Natural killer cell (primary cell): Measurements from ENCODE around the gene SLC25A21. TPM values are rescaled to one million over a fixed set of nuclear protein-coding genes. Genes with fewer than 3 reads are reported as not detected.
"Not testable (repeated sequence)": the region's sequence is repeated elsewhere in the genome, so short reads cannot be mapped to it uniquely, and the experiment has no call there.

Source experiments
- ATAC-seq, 3 donors: fragments of 150-1000 bp in 2 of 3; fragments of 200-7000 bp in 1 of 3; cut with Tn5 transposase; 1 replicate in 1 of 3; 2 replicates in 2 of 3; pipeline ENCODE4 v1.10.0; 2021; ENCODE audit warnings: mild to moderate bottlenecking in 2 of 3, moderate library complexity in 2 of 3
- DNase-seq, 2 donors: peaks; one replicate each; pipeline versions ENCODE4 v3.0.0 to v3.0.0-alpha.2; 2013 to 2021; ENCODE audit warnings: mixed read lengths in 1 of 2
- H3K27ac ChIP-seq: one replicate; pipeline ENCODE4 v1.5.1; 2013; ENCODE audit warnings: mild to moderate bottlenecking, low read length
- H3K27me3 ChIP-seq: one replicate; pipeline ENCODE4 v1.6.1; 2013; ENCODE audit warnings: low read length; ENCODE audit not compliant: control insufficient read depth, insufficient read depth
- H3K36me3 ChIP-seq: one replicate; pipeline ENCODE4 v1.6.1; 2013; ENCODE audit warnings: low read length; ENCODE audit not compliant: control insufficient read depth, insufficient read depth
- H3K4me1 ChIP-seq: one replicate; pipeline ENCODE4 v1.6.1; 2013; ENCODE audit warnings: low read length; ENCODE audit not compliant: control insufficient read depth, insufficient read depth
- H3K4me3 ChIP-seq: one replicate; pipeline ENCODE4 v1.5.1; 2013; ENCODE audit warnings: low read length
- H3K9me3 ChIP-seq: one replicate; pipeline ENCODE4 v1.6.1; 2013; ENCODE audit warnings: low read length; ENCODE audit not compliant: control insufficient read depth, insufficient read depth
- H3K27ac Mint-ChIP-seq, 2 donors: one replicate each; pipeline ENCODE4 v1.8.0; 2022; ENCODE audit warnings: mild to moderate bottlenecking in 2 of 2, mixed read lengths in 2 of 2, moderate library complexity in 1 of 2
- H3K27me3 Mint-ChIP-seq, 2 donors: one replicate each; pipeline ENCODE4 v1.8.0; 2022; ENCODE audit warnings: low read depth in 2 of 2, mixed read lengths in 2 of 2
- H3K36me3 Mint-ChIP-seq: one replicate; pipeline ENCODE4 v1.8.0; 2022; ENCODE audit warnings: mixed read lengths
- H3K4me1 Mint-ChIP-seq, 2 donors: one replicate each; pipeline ENCODE4 v1.8.0; 2022; ENCODE audit warnings: mixed read lengths in 2 of 2
- H3K4me3 Mint-ChIP-seq: one replicate; pipeline ENCODE4 v1.8.0; 2022; ENCODE audit warnings: mild to moderate bottlenecking, moderate library complexity, mixed read lengths
- H3K9me3 Mint-ChIP-seq, 2 donors: one replicate each; pipeline ENCODE4 v1.8.0; 2022; ENCODE audit warnings: mixed read lengths in 2 of 2
- WGBS: methylation state at CpG from one replicate; pipeline ENCODE4 v1.1.7; 2013; ENCODE audit warnings: missing lambda C conversion rate; ENCODE audit not compliant: insufficient coverage; 5-methylcytosine and 5-hydroxymethylcytosine counted together
- intact Hi-C: fragments of 100-400 bp; cut with micrococcal nuclease; formaldehyde crosslinking; loops from one replicate; pipeline ENCODE4 v1.14.2; 2022
- total RNA-seq, 4 donors: library from RNA; stranded (reverse); fragments of 120-200 nt in 1 of 4; gene quantifications; one replicate each; pipeline versions ENCODE4 v1.2.3 to v1.2.4, GENCODE V29; 2013 to 2022
- TF ChIP-seq, protein P1 (sequence below): fragments of 200-600 bp; IDR thresholded peaks from one replicate; pipeline ENCODE4 v1.8.0; 2022; ENCODE audit warnings: antibody characterized with exemption

Gene SLC25A21
- total RNA-seq, 3 donors from 2014 or later (not counting 1 experiment from before 2014, with no cell fraction given): not detected

DNA sequence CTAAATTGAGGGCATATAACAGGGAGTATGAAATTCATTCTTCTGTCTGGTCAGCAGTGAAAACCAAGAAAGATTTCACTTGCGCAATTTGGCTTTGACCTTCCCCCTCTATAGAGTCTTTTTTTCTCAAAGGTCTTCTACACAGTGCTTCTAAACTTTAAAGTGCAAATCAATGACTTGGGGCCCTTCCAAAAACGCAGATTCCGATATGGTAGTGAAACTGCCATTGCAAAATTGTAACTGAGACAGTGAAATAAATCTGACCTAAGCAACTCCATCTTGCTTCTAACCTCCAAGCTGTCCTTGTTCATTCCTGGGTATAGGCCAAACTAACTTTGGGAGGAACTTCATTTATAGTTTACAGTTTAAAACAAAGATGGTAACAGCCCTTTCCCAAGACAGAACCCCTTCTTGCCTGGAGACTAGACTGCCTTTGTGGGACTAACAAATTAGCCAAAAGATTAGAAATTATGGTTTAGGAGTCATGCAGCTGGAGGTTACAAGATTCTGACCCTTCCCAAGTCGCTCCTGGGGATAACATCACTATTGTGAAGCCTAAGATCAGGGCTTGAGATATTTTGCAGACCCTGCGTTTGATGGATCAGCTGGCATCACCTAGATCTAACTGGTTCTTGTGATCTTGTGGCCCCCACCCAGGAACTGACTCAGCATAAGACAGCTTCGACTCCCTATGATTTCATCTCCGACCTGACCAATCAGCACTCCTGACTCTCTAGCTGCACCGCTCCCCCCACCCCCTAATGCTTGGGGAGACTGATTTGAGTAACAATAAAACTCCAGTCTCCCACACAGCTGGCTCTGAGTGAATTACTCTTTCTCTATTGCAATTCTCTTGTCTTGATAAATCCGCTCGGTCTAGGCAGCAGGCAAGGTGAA is 5.0 kb downstream of the SLC25A21 start:
- intact Hi-C loops: no loop called here
- Mint-ChIP-seq H3K9me3 (peaks cover 4 to 6% of the 10 kb centered on the region in 2 donors), H3K27ac (no peak overlapping the region), H3K27me3 (no peaks in the 10 kb centered on the region), H3K4me3 (no peak overlapping the region), H3K4me1 (no peaks in the 10 kb centered on the region), H3K36me3 (no peaks in the 10 kb centered on the region)
- H3K27me3 ChIP-seq: peaks cover 4% of the 10 kb centered on the region
- no peak for ATAC-seq
- peaks cover 3% of the 10 kb centered on the region for H3K4me1 ChIP-seq
- WGBS: 84% methylated on average over 10 of the region's 10 CpGs
- TF ChIP-seq, protein P1, sequence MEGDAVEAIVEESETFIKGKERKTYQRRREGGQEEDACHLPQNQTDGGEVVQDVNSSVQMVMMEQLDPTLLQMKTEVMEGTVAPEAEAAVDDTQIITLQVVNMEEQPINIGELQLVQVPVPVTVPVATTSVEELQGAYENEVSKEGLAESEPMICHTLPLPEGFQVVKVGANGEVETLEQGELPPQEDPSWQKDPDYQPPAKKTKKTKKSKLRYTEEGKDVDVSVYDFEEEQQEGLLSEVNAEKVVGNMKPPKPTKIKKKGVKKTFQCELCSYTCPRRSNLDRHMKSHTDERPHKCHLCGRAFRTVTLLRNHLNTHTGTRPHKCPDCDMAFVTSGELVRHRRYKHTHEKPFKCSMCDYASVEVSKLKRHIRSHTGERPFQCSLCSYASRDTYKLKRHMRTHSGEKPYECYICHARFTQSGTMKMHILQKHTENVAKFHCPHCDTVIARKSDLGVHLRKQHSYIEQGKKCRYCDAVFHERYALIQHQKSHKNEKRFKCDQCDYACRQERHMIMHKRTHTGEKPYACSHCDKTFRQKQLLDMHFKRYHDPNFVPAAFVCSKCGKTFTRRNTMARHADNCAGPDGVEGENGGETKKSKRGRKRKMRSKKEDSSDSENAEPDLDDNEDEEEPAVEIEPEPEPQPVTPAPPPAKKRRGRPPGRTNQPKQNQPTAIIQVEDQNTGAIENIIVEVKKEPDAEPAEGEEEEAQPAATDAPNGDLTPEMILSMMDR: no peak
- no peak overlapping the region for H3K4me3 ChIP-seq
- H3K9me3 ChIP-seq: peaks cover 2% of the 10 kb centered on the region
- H3K27ac ChIP-seq: no peak overlapping the region
- no peaks in the 10 kb centered on the region for H3K36me3 ChIP-seq
- DNase-seq: no peak

DNA sequence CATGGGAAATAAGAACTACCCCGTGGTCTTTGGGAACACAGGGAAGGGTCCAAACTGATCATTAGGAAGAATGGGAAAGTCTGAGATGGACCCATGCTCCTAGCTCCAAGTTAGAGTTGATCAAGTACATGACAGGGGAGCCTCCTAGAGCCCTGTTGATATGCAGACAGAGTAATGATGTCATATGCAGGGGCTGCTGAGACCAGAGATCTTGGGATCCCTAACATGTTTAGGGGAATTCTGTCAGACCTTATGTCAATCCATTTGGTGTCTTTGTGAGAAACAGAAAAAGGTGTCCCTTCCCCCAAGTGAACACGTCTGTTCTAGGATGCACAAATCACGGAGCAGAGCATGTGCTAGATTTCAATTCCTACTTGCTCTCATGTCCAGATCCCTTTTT is 6.6 kb downstream of the SLC25A21 start:
- WGBS: 78% methylated on average over 3 of the region's 3 CpGs
- ATAC-seq: no peak
- no peak for DNase-seq
- TF ChIP-seq, protein P1: no peak
- Histone ChIP-seq H3K4me1 (no peaks in the 10 kb centered on the region), H3K4me3 (no peak overlapping the region), H3K27ac (no peak overlapping the region), H3K36me3 (no peaks in the 10 kb centered on the region), H3K9me3 (no peaks in the 10 kb centered on the region), H3K27me3 (no peaks in the 10 kb centered on the region)
- intact Hi-C loops: no loop called here
- H3K4me3 Mint-ChIP-seq: no peak overlapping the region
- no peaks in the 10 kb centered on the region for H3K36me3 Mint-ChIP-seq
- H3K4me1 Mint-ChIP-seq: no peaks in the 10 kb centered on the region
- H3K27ac Mint-ChIP-seq: no peak overlapping the region
- H3K27me3 Mint-ChIP-seq: no peaks in the 10 kb centered on the region
- H3K9me3 Mint-ChIP-seq: peaks cover 7 to 11% of the 10 kb centered on the region in 2 donors

DNA sequence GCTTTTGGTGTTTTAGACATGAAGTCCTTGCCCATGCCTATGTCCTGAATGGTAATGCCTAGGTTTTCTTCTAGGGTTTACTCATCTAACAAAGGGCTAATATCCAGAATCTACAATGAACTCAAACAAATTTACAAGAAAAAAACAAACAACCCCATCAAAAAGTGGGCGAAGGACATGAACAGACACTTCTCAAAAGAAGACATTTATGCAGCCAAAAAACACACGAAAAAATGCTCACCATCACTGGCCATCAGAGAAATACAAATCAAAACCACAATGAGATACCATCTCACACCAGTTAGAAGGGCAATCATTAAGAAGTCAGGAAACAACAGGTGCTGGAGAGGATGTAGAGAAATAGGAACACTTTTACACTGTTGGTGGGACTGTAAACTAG is 10.1 kb downstream of the SLC25A21 start:
- H3K4me3 ChIP-seq, ATAC-seq, H3K27ac Mint-ChIP-seq, H3K4me3 Mint-ChIP-seq, H3K27me3 ChIP-seq, H3K36me3 ChIP-seq, H3K4me1 ChIP-seq, H3K9me3 ChIP-seq, DNase-seq, H3K27ac ChIP-seq, H3K4me1 Mint-ChIP-seq, intact Hi-C loops, H3K27me3 Mint-ChIP-seq: not testable (repeated sequence)
- no CpG with 5 or more reads among the region's 2 CpGs for WGBS
- Mint-ChIP-seq H3K36me3 (peaks cover 14% of the 10 kb centered on the region), H3K9me3 (peaks cover 15 to 20% of the 10 kb centered on the region in 2 donors)

DNA sequence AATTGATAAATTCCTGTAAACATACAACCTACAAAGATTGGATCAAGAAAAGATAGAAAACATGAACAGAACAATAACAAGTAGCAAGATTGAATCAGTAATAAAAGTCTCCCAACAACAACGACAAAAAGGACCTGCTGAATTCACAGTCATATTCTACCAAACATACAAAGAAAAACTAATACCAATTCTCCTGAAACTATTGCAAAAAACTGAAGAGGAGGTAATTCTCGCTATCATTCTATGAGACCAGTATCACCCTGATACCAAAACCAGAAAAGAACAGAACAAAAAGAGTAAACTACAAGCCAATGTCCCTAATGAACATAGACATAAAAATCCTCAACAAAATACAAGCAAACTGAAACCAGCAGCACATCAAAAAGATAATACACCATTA is 14.4 kb downstream of the SLC25A21 start:
- no peak overlapping the region for H3K27ac ChIP-seq
- peaks cover 10% of the 10 kb centered on the region for H3K9me3 ChIP-seq
- H3K36me3 ChIP-seq: no peaks in the 10 kb centered on the region
- H3K27ac Mint-ChIP-seq: no peak overlapping the region
- no peak overlapping the region for H3K4me3 Mint-ChIP-seq
- no peaks in the 10 kb centered on the region for H3K4me1 ChIP-seq
- WGBS: 63% methylated on average over 2 of the region's 2 CpGs
- H3K27me3 ChIP-seq: no peaks in the 10 kb centered on the region
- ATAC-seq (no peak), DNase-seq (no peak)
- peaks cover 23 to 28% of the 10 kb centered on the region in 2 donors for H3K9me3 Mint-ChIP-seq
- intact Hi-C loops: no loop called here
- TF ChIP-seq, protein P1: no peak
- no peaks in the 10 kb centered on the region for H3K4me1 Mint-ChIP-seq
- no peak overlapping the region for H3K4me3 ChIP-seq
- no peaks in the 10 kb centered on the region for H3K27me3 Mint-ChIP-seq
- H3K36me3 Mint-ChIP-seq: peaks cover 14% of the 10 kb centered on the region
